Duodenal mucosa (tissue), 2 donors: ENCODE results near the gene ZFAND3.

ENCODE experiments used
- H3K27ac ChIP-seq: one replicate; pipeline ENCODE4 v1.7.0; 2013; ENCODE audit warnings: low read depth, low read length
- H3K27me3 ChIP-seq, 2 donors: one replicate each; pipeline ENCODE4 v1.7.0; 2013; ENCODE audit warnings: low read length in 2 of 2, control low read depth in 1 of 2; ENCODE audit not compliant: insufficient read depth in 2 of 2, control insufficient read depth in 1 of 2
- H3K36me3 ChIP-seq, 2 donors: one replicate each; pipeline ENCODE4 v1.7.0; 2013; ENCODE audit warnings: low read length in 2 of 2, control low read depth in 1 of 2; ENCODE audit not compliant: insufficient read depth in 2 of 2, control insufficient read depth in 1 of 2
- H3K4me1 ChIP-seq, 2 donors: one replicate each; pipeline ENCODE4 v1.7.0; 2013; ENCODE audit warnings: low read length in 2 of 2, control low read depth in 1 of 2; ENCODE audit not compliant: insufficient read depth in 2 of 2, control insufficient read depth in 1 of 2
- H3K4me3 ChIP-seq, 2 donors: one replicate each; pipeline ENCODE4 v1.7.0; 2013; ENCODE audit warnings: low read length in 2 of 2, low read depth in 1 of 2
- H3K9ac ChIP-seq, 2 donors: one replicate each; pipeline ENCODE4 v1.7.0; 2013; ENCODE audit warnings: low read length in 2 of 2, low read depth in 1 of 2
- H3K9me3 ChIP-seq, 2 donors: one replicate each; pipeline ENCODE4 v1.7.0; 2013; ENCODE audit warnings: low read length in 2 of 2, control low read depth in 1 of 2; ENCODE audit not compliant: control insufficient read depth in 1 of 2

The ZFAND3 gene

GRCh38 chr6:38180586-38180985 is 361.1 kb downstream of the ZFAND3 start:
- H3K9ac ChIP-seq: no peak overlapping the region
- no peak overlapping the region for H3K27ac ChIP-seq
- H3K4me1 ChIP-seq: peaks cover 12 to 18% of the 10 kb centered on the region in 2 donors
- no peaks in the 10 kb centered on the region for H3K27me3 ChIP-seq
- H3K36me3 ChIP-seq: peaks cover 0 to 4% of the 10 kb centered on the region in 2 donors
- no peak overlapping the region for H3K4me3 ChIP-seq
- H3K9me3 ChIP-seq: no peaks in the 10 kb centered on the region

GRCh38 chr6:38182426-38182825 is 362.9 kb downstream of the ZFAND3 start:
- H3K9ac ChIP-seq: no peak overlapping the region
- no peaks in the 10 kb centered on the region for H3K27me3 ChIP-seq
- no peaks in the 10 kb centered on the region for H3K9me3 ChIP-seq
- peaks cover 0 to 8% of the 10 kb centered on the region in 2 donors for H3K36me3 ChIP-seq
- no peak overlapping the region for H3K4me3 ChIP-seq
- H3K27ac ChIP-seq: no peak overlapping the region
- peaks cover 0 to 5% of the 10 kb centered on the region in 2 donors for H3K4me1 ChIP-seq

- peaks cover 0 to 8% of the 10 kb centered on the region in 2 donors for H3K36me3 ChIP-seq
- H3K27ac ChIP-seq: no peak overlapping the region
- no peaks in the 10 kb centered on the region for H3K4me1 ChIP-seq
- no peak overlapping the region for H3K9ac ChIP-seq
- no peaks in the 10 kb centered on the region for H3K27me3 ChIP-seq
- H3K9me3 ChIP-seq: no peaks in the 10 kb centered on the region
- no peak overlapping the region for H3K4me3 ChIP-seq
Observed at GRCh38 chr6:38183856-38184584, 364.5 kb downstream of the ZFAND3 start.

- Histone ChIP-seq H3K36me3 (peaks cover 0 to 8% of the 10 kb centered on the region in 2 donors), H3K9ac (no peak overlapping the region), H3K27me3 (no peaks in the 10 kb centered on the region), H3K4me3 (no peak overlapping the region), H3K4me1 (no peaks in the 10 kb centered on the region), H3K27ac (no peak overlapping the region), H3K9me3 (no peaks in the 10 kb centered on the region)
Observed at GRCh38 chr6:38184585-38185080, 365.1 kb downstream of the ZFAND3 start.

- no peaks in the 10 kb centered on the region for H3K4me1 ChIP-seq
- H3K27ac ChIP-seq: no peak overlapping the region
- H3K36me3 ChIP-seq: peaks cover 0 to 8% of the 10 kb centered on the region in 2 donors
- H3K9ac ChIP-seq: no peak overlapping the region
- no peaks in the 10 kb centered on the region for H3K27me3 ChIP-seq
- H3K9me3 ChIP-seq: no peaks in the 10 kb centered on the region
- no peak overlapping the region for H3K4me3 ChIP-seq
Observed at GRCh38 chr6:38185244-38185643, 365.7 kb downstream of the ZFAND3 start.

- peaks cover 0 to 8% of the 10 kb centered on the region in 2 donors for H3K36me3 ChIP-seq
- H3K27ac ChIP-seq: no peak overlapping the region
- no peaks in the 10 kb centered on the region for H3K4me1 ChIP-seq
- H3K27me3 ChIP-seq: no peaks in the 10 kb centered on the region
- no peak overlapping the region for H3K4me3 ChIP-seq
- H3K9me3 ChIP-seq: no peaks in the 10 kb centered on the region
- H3K9ac ChIP-seq: no peak overlapping the region
Observed at GRCh38 chr6:38185752-38186151, 366.2 kb downstream of the ZFAND3 start.

- H3K27me3 ChIP-seq: no peaks in the 10 kb centered on the region
- H3K4me3 ChIP-seq: no peak overlapping the region
- no peaks in the 10 kb centered on the region for H3K4me1 ChIP-seq
- no peak overlapping the region for H3K9ac ChIP-seq
- no peaks in the 10 kb centered on the region for H3K9me3 ChIP-seq
- H3K36me3 ChIP-seq: peaks cover 0 to 8% of the 10 kb centered on the region in 2 donors
- H3K27ac ChIP-seq: no peak overlapping the region
Observed at GRCh38 chr6:38187325-38187724, 367.8 kb downstream of the ZFAND3 start.

- no peak overlapping the region for H3K9ac ChIP-seq
- no peaks in the 10 kb centered on the region for H3K27me3 ChIP-seq
- H3K4me1 ChIP-seq: no peaks in the 10 kb centered on the region
- no peak overlapping the region for H3K4me3 ChIP-seq
- H3K27ac ChIP-seq: no peak overlapping the region
- peaks cover 0 to 8% of the 10 kb centered on the region in 2 donors for H3K36me3 ChIP-seq
- no peaks in the 10 kb centered on the region for H3K9me3 ChIP-seq
Observed at GRCh38 chr6:38187811-38188590, 368.5 kb downstream of the ZFAND3 start.

GRCh38 chr6:38188677-38189335 is 369.3 kb downstream of the ZFAND3 start:
- H3K9ac ChIP-seq: no peak overlapping the region
- H3K4me1 ChIP-seq: no peaks in the 10 kb centered on the region
- H3K9me3 ChIP-seq: no peaks in the 10 kb centered on the region
- H3K4me3 ChIP-seq: no peak overlapping the region
- no peak overlapping the region for H3K27ac ChIP-seq
- peaks cover 0 to 8% of the 10 kb centered on the region in 2 donors for H3K36me3 ChIP-seq
- H3K27me3 ChIP-seq: no peaks in the 10 kb centered on the region

- Histone ChIP-seq H3K27ac (no peak overlapping the region), H3K4me1 (peaks cover 0 to 4% of the 10 kb centered on the region in 2 donors), H3K4me3 (no peak overlapping the region), H3K9ac (no peak overlapping the region), H3K36me3 (no peaks in the 10 kb centered on the region), H3K9me3 (no peaks in the 10 kb centered on the region), H3K27me3 (no peaks in the 10 kb centered on the region)
Observed at GRCh38 chr6:38191418-38191817, 371.9 kb downstream of the ZFAND3 start.
